A549 treated with CORT108297 at 1 μM for 4 hours (cell line): ENCODE data around the gene C1R. TPM values are rescaled to one million over a fixed set of nuclear protein-coding genes. Genes with fewer than 3 reads are reported as not detected.

ENCODE experiments used
- total RNA-seq: library from RNA; stranded (reverse); fragments of 200-300 nt; extraction: Qiagen RNA extraction; gene quantifications from 5 replicates; pipeline ENCODE4 v1.2.3, GENCODE V29; 2022

Gene C1R
- 24.9 to 42.1 TPM (median 27.9 TPM) in 5 replicates for total RNA-seq

GRCh38 chr12:7092229-7092985 lies at the start of gene C1R:
Gene C1R (minus strand): TSS chr12:7092445. CDS start chr12:7092388, 57 bp downstream.

DNA sequence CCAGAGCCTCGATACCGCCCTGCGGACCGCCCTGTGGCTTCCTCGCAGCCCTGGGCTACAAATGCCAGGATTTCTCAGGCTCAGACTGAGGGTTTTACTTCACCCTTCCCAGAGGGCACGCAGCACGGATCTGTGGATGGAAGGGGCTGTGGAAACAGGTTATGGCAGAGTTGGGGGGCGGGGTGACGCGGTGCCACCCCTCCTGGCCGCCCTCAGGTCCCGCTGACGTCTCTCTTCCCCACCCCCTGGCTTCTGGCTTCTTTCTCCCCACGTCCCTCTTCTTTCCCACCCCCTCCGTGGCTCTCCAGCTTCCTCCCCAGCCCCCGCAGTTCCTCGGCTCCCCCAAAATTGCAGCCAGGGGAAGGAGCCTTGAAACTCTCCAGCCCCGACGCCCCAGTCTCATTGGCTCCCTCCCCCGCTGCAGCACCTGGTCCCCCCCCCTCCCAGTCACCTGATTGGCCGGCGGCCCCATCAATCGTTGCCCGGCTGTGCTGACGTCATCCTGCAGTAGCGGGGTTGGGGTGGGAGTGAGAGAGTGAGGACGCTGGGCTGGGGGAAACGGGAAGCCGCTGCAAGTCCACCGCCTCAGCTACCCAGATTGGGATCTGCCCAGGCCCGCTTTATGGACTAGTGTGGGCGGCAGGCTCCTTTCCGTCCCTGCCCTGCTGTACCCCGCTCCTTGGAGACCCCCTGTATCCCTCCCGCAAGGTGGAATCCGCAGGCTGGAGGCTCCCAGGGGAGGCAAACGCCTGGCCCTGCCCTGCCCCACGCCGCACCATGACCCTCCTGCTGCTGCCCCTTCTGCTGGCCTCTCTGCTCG lies 37.8 kb upstream of the C1R start, which contains the start of gene CLSTN3:
Gene CLSTN3, plus strand, starts transcription at position 500 of the 820 bp plus-strand sequence. Its CDS starts 278 bp downstream, at position 778.

DNA sequence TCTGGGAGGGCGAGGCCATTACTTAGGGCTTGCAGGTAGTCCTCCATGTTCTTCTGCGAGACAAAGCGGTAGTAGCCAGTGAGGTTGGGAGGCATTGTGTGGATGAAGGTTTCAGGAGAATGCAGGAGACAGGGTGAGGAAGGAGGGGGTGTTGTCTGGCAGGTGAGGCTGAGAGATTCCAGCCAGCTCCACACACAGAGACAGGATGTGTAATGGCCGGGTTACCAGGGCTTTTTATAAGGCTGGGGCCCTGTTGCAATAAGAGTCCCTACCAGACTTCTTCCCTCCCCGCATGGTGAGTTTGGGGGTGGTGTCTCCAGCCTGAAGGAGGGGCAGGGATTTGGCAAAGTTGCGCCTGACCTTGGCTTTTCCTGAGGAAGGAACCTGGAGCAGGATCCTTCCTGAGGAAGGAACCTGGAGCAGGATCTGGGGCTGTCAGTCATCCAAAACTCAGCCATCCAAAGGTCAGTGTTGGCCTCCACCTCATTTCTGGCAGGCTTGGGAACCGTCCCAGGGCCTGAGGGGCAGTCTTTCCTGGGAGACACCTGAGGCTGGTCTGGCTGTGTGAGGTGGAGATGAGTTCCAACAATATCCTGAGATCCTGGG lies 36.5 kb upstream of the C1R start, which contains the start of gene RBP5:
Gene RBP5, minus strand, starts transcription at position 209 of the 606 bp plus-strand sequence. Its CDS starts 114 bp downstream, at position 95.

DNA sequence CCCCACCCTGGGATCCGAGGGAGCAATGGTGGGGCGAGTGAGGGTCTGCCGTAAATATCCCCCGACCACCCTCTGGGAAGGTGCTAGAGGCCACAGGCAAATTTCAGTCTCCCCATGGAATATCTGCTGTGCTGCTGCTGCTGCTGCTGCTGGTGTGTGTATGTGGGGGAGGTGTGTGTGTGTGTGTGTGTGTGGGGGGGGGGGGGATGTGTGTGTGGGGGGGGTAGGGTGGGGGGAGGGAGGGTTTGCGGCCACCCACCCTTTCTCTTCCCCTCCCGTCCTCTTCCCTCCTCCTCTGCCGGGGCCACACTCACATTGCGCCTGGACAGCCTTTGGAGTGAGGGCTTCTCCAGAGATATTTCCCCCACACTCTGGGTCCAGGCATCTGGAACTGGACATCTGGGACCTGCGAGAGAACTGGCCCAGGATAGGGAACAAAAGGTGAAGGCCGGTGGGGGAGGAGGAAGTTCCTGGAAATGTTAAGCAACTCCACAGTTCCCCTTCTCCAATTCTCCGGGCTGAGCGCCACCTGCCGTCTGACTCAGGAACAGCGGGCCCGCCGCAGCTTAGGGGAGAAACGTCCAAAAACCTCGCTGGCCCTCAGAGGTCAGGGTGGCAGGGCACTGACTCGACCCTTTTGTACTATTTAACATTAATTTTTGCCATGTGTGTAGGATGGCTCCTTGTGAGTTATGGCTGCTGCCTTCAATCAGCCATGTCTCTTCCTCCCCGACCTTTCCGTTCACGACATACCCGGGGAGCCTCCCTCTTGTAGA lies 16.7 kb upstream of the C1R start, which contains the start of gene C1RL:
Gene C1RL, minus strand, starts transcription at position 419 of the 776 bp plus-strand sequence. Its CDS starts 34 bp downstream, at position 385.

DNA sequence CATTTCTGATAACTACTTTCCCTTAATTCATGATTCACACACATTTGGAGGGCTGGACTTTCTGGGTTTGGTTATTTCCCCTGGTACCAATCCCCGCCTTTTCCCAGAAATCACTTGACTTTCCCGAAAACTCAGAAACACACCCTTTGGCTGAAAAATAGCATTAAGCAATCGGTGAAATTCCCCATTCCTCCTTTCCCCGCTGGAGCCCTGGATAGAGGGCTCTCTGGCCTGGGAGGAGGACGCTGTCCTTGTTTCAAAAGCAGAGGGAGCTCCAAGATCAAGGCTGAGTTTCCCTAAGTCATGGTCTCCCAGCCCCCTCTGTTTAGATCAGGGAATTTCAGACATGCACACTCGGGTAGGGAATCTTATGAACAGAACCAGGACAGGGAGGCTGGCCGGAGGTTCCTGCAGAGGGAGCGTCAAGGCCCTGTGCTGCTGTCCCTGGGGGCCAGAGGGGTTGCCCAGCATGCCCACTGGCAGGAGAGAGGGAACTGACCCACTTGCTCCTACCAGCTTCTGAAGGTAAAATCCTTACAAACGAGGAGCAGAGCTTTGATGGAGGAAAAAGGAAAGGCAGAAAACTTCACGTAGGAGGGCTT lies 31.8 kb downstream of the C1R start, which contains the start of gene C1S:
Gene C1S, plus strand, starts transcription at position 366 of the 602 bp plus-strand sequence. CDS start 1,195 bp downstream, outside the sequence.

Other genes starting within 250 kb of the C1R start
- 80.3 to 93.7 TPM (median 82.1 TPM) in 5 replicates for gene CDCA3, start 241.2 kb downstream of the C1R start, total RNA-seq
- gene USP5, start 240.3 kb downstream of the C1R start, total RNA-seq = 77.6 to 88.5 TPM (median 80.3 TPM) in 5 replicates
- 1,409 to 1,690 TPM (median 1,628 TPM) in 5 replicates for gene TPI1, start 224.9 kb downstream of the C1R start, total RNA-seq
- 17.4 to 28.9 TPM (median 28.5 TPM) in 5 replicates for gene SPSB2, start 219.1 kb downstream of the C1R start, total RNA-seq
- 16.5 to 20.4 TPM (median 16.8 TPM) in 5 replicates for gene LRRC23, start 187.6 kb downstream of the C1R start, total RNA-seq
- gene ENO2, start 177.9 kb downstream of the C1R start, total RNA-seq = 41.3 to 46.2 TPM (median 44.7 TPM) in 5 replicates
- 51.6 to 79.2 TPM (median 76.7 TPM) in 5 replicates for gene ATN1, start 164.5 kb downstream of the C1R start, total RNA-seq
- gene RNU7-1, start 148.6 kb downstream of the C1R start, total RNA-seq = not detected in 5 replicates
- gene C12orf57, start 148.4 kb downstream of the C1R start, total RNA-seq = 264 to 326 TPM (median 313 TPM) in 5 replicates
- 9.3 to 14.3 TPM (median 12.6 TPM) in 5 replicates for gene PTPN6, start 141.1 kb downstream of the C1R start, total RNA-seq
- gene PHB2, start 121.8 kb downstream of the C1R start, total RNA-seq = 293 to 340 TPM (median 337 TPM) in 5 replicates
- 59.7 to 67.3 TPM (median 63.4 TPM) in 5 replicates for gene EMG1, start 121.5 kb downstream of the C1R start, total RNA-seq
- gene LPCAT3, start 74.0 kb downstream of the C1R start, total RNA-seq = 27.0 to 31.7 TPM (median 28.9 TPM) in 5 replicates
- gene C1S, start 31.7 kb downstream of the C1R start, total RNA-seq = 38.3 to 57.7 TPM (median 41.9 TPM) in 5 replicates
- 8.8 to 14.6 TPM (median 12.2 TPM) in 5 replicates for gene C1RL, start 16.8 kb upstream of the C1R start, total RNA-seq
- not detected in 5 replicates for gene RBP5, start 36.4 kb upstream of the C1R start, total RNA-seq
- gene CLSTN3, start 37.9 kb upstream of the C1R start, total RNA-seq = 10.1 to 17.5 TPM (median 14.3 TPM) in 5 replicates
- gene PEX5, start 97.2 kb upstream of the C1R start, total RNA-seq = 28.2 to 33.0 TPM (median 31.8 TPM) in 5 replicates
- not detected in 5 replicates for gene ACSM4, start 211.6 kb upstream of the C1R start, total RNA-seq